Measurements from ENCODE around the gene TBC1D17. TPM values are rescaled to one million over a fixed set of nuclear protein-coding genes. Genes with fewer than 3 reads are reported as not detected.

TBC1D17 gene
- total and polyA plus RNA-seq, 2 experiments from 2014 or later = 6.6 to 32.4 TPM

GRCh38 chr19:49836176-49837008 lies 41.1 kb upstream of the TBC1D17 start:
- Histone ChIP-seq H3K4me1 (ENCODE audit: insufficient read depth) (no peaks in the 10 kb centered on the region), H3K9me3 (ENCODE audit: low read depth) (no peaks in the 10 kb centered on the region), H3K27me3 (replicated peaks; ENCODE audit: insufficient read depth) (no peaks in the 10 kb centered on the region), H3F3A (ENCODE audit: insufficient read depth) (0 out of 2 replicates have a peak, but pooled peaks cover 6% of the 10 kb centered on the region), H3K79me2 (ENCODE audit: insufficient read depth) (no peaks in the 10 kb centered on the region), H3K36me3 (ENCODE audit: low read depth) (peaks cover 11% of the 10 kb centered on the region; the same call in 1 of the 2 replicates), H2AFZ (no peak overlapping the region), H3K4me2 (ENCODE audit: unreplicated experiment) (no peak overlapping the region), H3K27ac (no peak overlapping the region), H3K9ac (no peak overlapping the region), H3K4me3 (no peak overlapping the region), H3K9me2 (ENCODE audit: insufficient read depth) (no peaks in the 10 kb centered on the region), H4K20me1 (ENCODE audit: insufficient read depth) (no peaks in the 10 kb centered on the region)
- in situ Hi-C loops (cut with MboI) = no loop called here
- 93 to 96% methylated on average over 15 to 20 of the region's 20 CpGs for WGBS, 2 experiments (ENCODE audit: low coverage in 1 of 2, low lambda C conversion rate in 2 of 2, missing lambda C conversion rate in 2 of 2)
- DNase-seq = no peak
- TF ChIP-seq EZH2 (IDR thresholded peaks at IDR 0.05; ENCODE audit: insufficient read depth, poor library complexity, severe bottlenecking) (no peak), EZH2phosphoT487 (IDR thresholded peaks at IDR 0.05; ENCODE audit: insufficient read depth, low read depth) (no peak)

GRCh38 chr19:49837009-49837310 lies 40.5 kb upstream of the TBC1D17 start:
- H3K27me3 ChIP-seq (replicated peaks; ENCODE audit: insufficient read depth) = no peaks in the 10 kb centered on the region
- H3K79me2 ChIP-seq (ENCODE audit: insufficient read depth) = no peaks in the 10 kb centered on the region
- H3K27ac ChIP-seq = no peak overlapping the region
- H3F3A ChIP-seq (ENCODE audit: insufficient read depth) = 0 out of 2 replicates have a peak, but pooled peaks cover 6% of the 10 kb centered on the region
- no peak for DNase-seq
- in situ Hi-C loops (cut with MboI) = no loop called here
- H4K20me1 ChIP-seq (ENCODE audit: insufficient read depth) = no peaks in the 10 kb centered on the region
- H3K9me3 ChIP-seq (ENCODE audit: low read depth) = no peaks in the 10 kb centered on the region
- no peak overlapping the region for H3K4me2 ChIP-seq (ENCODE audit: unreplicated experiment)
- no peak overlapping the region for H3K9ac ChIP-seq
- H3K4me3 ChIP-seq = no peak overlapping the region
- H2AFZ ChIP-seq = no peak overlapping the region
- no peaks in the 10 kb centered on the region for H3K4me1 ChIP-seq (ENCODE audit: insufficient read depth)
- no peak for TF ChIP-seq EZH2 (IDR thresholded peaks at IDR 0.05; ENCODE audit: insufficient read depth, poor library complexity, severe bottlenecking)
- TF ChIP-seq EZH2phosphoT487 (IDR thresholded peaks at IDR 0.05; ENCODE audit: insufficient read depth, low read depth) = no peak
- WGBS, 2 experiments (ENCODE audit: low coverage in 1 of 2, low lambda C conversion rate in 2 of 2, missing lambda C conversion rate in 2 of 2) = 88 to 90% methylated on average over 5 of the region's 5 CpGs
- no peaks in the 10 kb centered on the region for H3K9me2 ChIP-seq (ENCODE audit: insufficient read depth)
- peaks cover 11% of the 10 kb centered on the region; the same call in 1 of the 2 replicates for H3K36me3 ChIP-seq (ENCODE audit: low read depth)

GRCh38 chr19:49837425-49837824 lies 40.1 kb upstream of the TBC1D17 start:
- Histone ChIP-seq H3K4me2 (ENCODE audit: unreplicated experiment) (no peak overlapping the region), H3K9ac (no peak overlapping the region), H3K9me3 (ENCODE audit: low read depth) (no peaks in the 10 kb centered on the region), H3K36me3 (ENCODE audit: low read depth) (peaks cover 11% of the 10 kb centered on the region; the same call in 1 of the 2 replicates), H3F3A (ENCODE audit: insufficient read depth) (0 out of 2 replicates have a peak, but pooled peaks cover 6% of the 10 kb centered on the region), H4K20me1 (ENCODE audit: insufficient read depth) (no peaks in the 10 kb centered on the region), H3K27ac (no peak overlapping the region), H3K9me2 (ENCODE audit: insufficient read depth) (no peaks in the 10 kb centered on the region), H3K4me3 (no peak overlapping the region), H3K4me1 (ENCODE audit: insufficient read depth) (no peaks in the 10 kb centered on the region), H3K27me3 (replicated peaks; ENCODE audit: insufficient read depth) (no peaks in the 10 kb centered on the region), H2AFZ (no peak overlapping the region), H3K79me2 (ENCODE audit: insufficient read depth) (no peaks in the 10 kb centered on the region)
- DNase-seq = no peak
- WGBS, 2 experiments (ENCODE audit: low coverage in 1 of 2, low lambda C conversion rate in 2 of 2, missing lambda C conversion rate in 2 of 2) = 92 to 94% methylated on average over 8 to 9 of the region's 9 CpGs
- no peak for TF ChIP-seq EZH2 (IDR thresholded peaks at IDR 0.05; ENCODE audit: insufficient read depth, poor library complexity, severe bottlenecking)
- no peak for TF ChIP-seq EZH2phosphoT487 (IDR thresholded peaks at IDR 0.05; ENCODE audit: insufficient read depth, low read depth)
- in situ Hi-C loops (cut with MboI) = no loop called here

GRCh38 chr19:49838885-49839588 lies 38.5 kb upstream of the TBC1D17 start:
- H3K36me3 ChIP-seq (ENCODE audit: low read depth) = peaks cover 11% of the 10 kb centered on the region; the same call in 1 of the 2 replicates
- no peak for DNase-seq
- H3K27ac ChIP-seq = no peak overlapping the region
- H3K4me1 ChIP-seq (ENCODE audit: insufficient read depth) = no peaks in the 10 kb centered on the region
- no peak overlapping the region for H2AFZ ChIP-seq
- TF ChIP-seq EZH2 (IDR thresholded peaks at IDR 0.05; ENCODE audit: insufficient read depth, poor library complexity, severe bottlenecking) = no peak
- H3K9me2 ChIP-seq (ENCODE audit: insufficient read depth) = no peaks in the 10 kb centered on the region
- in situ Hi-C loops (cut with MboI) = no loop called here
- no peak overlapping the region for H3K9ac ChIP-seq
- H3K4me2 ChIP-seq (ENCODE audit: unreplicated experiment) = no peak overlapping the region
- H3F3A ChIP-seq (ENCODE audit: insufficient read depth) = 0 out of 2 replicates have a peak, but pooled peaks cover 6% of the 10 kb centered on the region
- no peaks in the 10 kb centered on the region for H4K20me1 ChIP-seq (ENCODE audit: insufficient read depth)
- H3K79me2 ChIP-seq (ENCODE audit: insufficient read depth) = no peaks in the 10 kb centered on the region
- 98% methylated on average over 18 of the region's 18 CpGs for WGBS, 2 experiments (ENCODE audit: low coverage in 1 of 2, low lambda C conversion rate in 2 of 2, missing lambda C conversion rate in 2 of 2)
- H3K9me3 ChIP-seq (ENCODE audit: low read depth) = no peaks in the 10 kb centered on the region
- no peak overlapping the region for H3K4me3 ChIP-seq
- H3K27me3 ChIP-seq (replicated peaks; ENCODE audit: insufficient read depth) = no peaks in the 10 kb centered on the region

All from GM23248 (cell line).